GM12878 (cell line): ENCODE results near the gene ZNF425.

Source experiments
- ATF3 ChIP-seq: IDR thresholded peaks from 2 replicates; pipeline ENCODE4 v1.6.1; 2011; ENCODE audit warnings: low read depth, mild to moderate bottlenecking, low read length, moderate library complexity, borderline replicate concordance; ENCODE audit errors: extremely low read depth
- BHLHE40 ChIP-seq, 2 experiments: fragments of 450-650 bp in 1 of 2; IDR thresholded peaks; 2 replicates each; pipeline ENCODE4 v1.6.1; 2011 to 2017; ENCODE audit warnings: low read depth in 2 of 2, borderline replicate concordance in 1 of 2, improper control_type of control experiment in 1 of 2, low read length in 1 of 2, mild to moderate bottlenecking in 1 of 2
- CREM ChIP-seq: IDR thresholded peaks from 2 replicates; pipeline ENCODE4 v1.6.1; 2014; ENCODE audit warnings: antibody characterized with exemption, low read depth
- CTCF ChIP-seq, 3 experiments: IDR thresholded peaks in 2 of 3; conservative IDR thresholded peaks in 1 of 3; 2 replicates each; pipeline ENCODE4 v1.5.1; 2011; ENCODE audit warnings: low read depth in 3 of 3, low read length in 3 of 3, mild to moderate bottlenecking in 3 of 3, control low read depth in 2 of 3, moderate library complexity in 2 of 3, inconsistent platforms in 1 of 3, mixed read lengths in 1 of 3; ENCODE audit not compliant: control insufficient read depth in 2 of 3, insufficient read depth in 1 of 3; ENCODE audit errors: extremely low read depth in 1 of 3
- EP300 ChIP-seq, 2 experiments: fragments of 150-350 bp in 1 of 2; IDR thresholded peaks; 2 replicates each; pipeline ENCODE4 v1.6.1; 2011 to 2012; ENCODE audit warnings: low read depth in 2 of 2, low read length in 2 of 2, borderline replicate concordance in 1 of 2, improper control_type of control experiment in 1 of 2, inconsistent platforms in 1 of 2; ENCODE audit not compliant: control insufficient read depth in 1 of 2
- FOS ChIP-seq: IDR thresholded peaks from 3 replicates; pipeline ENCODE4 v1.6.1; 2011; ENCODE audit warnings: borderline replicate concordance; ENCODE audit not compliant: insufficient read length; ENCODE audit errors: extremely low read depth
- HDGF ChIP-seq: fragments of 450-650 bp; IDR thresholded peaks from 2 replicates; pipeline ENCODE4 v1.6.1; 2016; ENCODE audit warnings: antibody characterized with exemption
- IKZF1 ChIP-seq: fragments of 450-650 bp; conservative IDR thresholded peaks from 2 replicates; pipeline ENCODE4 v1.6.1; 2017; ENCODE audit warnings: antibody characterized with exemption, mild to moderate bottlenecking
- KDM1A ChIP-seq: fragments of 200-600 bp; sonication (generic); IDR thresholded peaks from 2 replicates; pipeline ENCODE4 v1.6.1; 2016; ENCODE audit warnings: borderline replicate concordance
- POLR2AphosphoS2 ChIP-seq: IDR thresholded peaks from 2 replicates; pipeline ENCODE4 v1.6.1; 2011; ENCODE audit warnings: low read depth, mild to moderate bottlenecking, low read length, improper control_type of control experiment, moderate library complexity
- POLR2AphosphoS5 ChIP-seq: IDR thresholded peaks from 2 replicates; pipeline ENCODE4 v1.6.1; 2011; ENCODE audit warnings: mild to moderate bottlenecking, low read length, inconsistent platforms

DNA sequence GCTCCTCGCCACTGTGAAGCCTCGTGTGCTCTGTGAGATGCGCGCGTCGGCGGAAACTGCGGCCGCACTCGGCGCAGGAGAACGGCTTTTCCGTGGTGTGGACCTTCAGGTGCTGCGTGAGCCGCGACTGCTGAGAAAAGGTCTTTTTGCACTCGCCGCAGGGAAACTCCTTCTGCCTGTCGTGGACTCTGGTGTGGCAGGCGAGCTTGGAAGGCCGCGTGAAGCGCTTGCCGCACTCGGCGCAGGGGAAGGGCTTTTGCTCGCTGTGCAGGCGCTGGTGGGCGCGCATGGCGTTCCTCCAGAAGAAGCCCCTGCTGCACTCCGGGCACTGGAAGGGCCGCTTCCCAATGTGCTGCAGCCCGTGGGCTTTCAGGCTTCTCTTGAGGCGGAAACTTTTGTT lies 21.9 kb downstream of the ZNF425 start:
- no peak for TF ChIP-seq EP300 (IDR thresholded peaks at IDR 0.05; ENCODE audit: borderline replicate concordance in 1 of 2, control insufficient read depth in 1 of 2, low read depth in 2 of 2, low read length in 2 of 2)
- no peak for TF ChIP-seq ATF3
- TF ChIP-seq IKZF1, result no peak
- TF ChIP-seq POLR2AphosphoS5, result no peak
- no peak for TF ChIP-seq KDM1A
- no peak for TF ChIP-seq CTCF (IDR thresholded peaks at IDR 0.05 in 2 of 3, conservative IDR thresholded peaks at IDR 0.05 in 1 of 3; ENCODE audit: control insufficient read depth in 2 of 3, extremely low read depth in 1 of 3, insufficient read depth in 1 of 3, low read depth in 3 of 3, low read length in 3 of 3)
- TF ChIP-seq FOS, result no peak
- TF ChIP-seq CREM, result no peak
- TF ChIP-seq POLR2AphosphoS2, result no peak
- no peak for TF ChIP-seq BHLHE40 (IDR thresholded peaks at IDR 0.05; ENCODE audit: borderline replicate concordance in 1 of 2, low read depth in 2 of 2, low read length in 1 of 2)
- no peak for TF ChIP-seq HDGF
